Mesenchymal stem cell (in vitro differentiated cells and primary cell): ENCODE data around the gene HTR3B.

Source experiments
- DNase-seq: peaks from one replicate; pipeline ENCODE4 v3.0.0-alpha.2; 2013
- H2AFZ ChIP-seq: one replicate; pipeline ENCODE4 v1.6.1; 2013; ENCODE audit warnings: low read depth, mild to moderate bottlenecking, control low read depth, inconsistent platforms, low read length, moderate library complexity
- H2AK5ac ChIP-seq: 2 replicates; pipeline ENCODE4 v1.6.1; 2013; ENCODE audit warnings: low read length, moderate library complexity, mild to moderate bottlenecking, inconsistent platforms; ENCODE audit not compliant: severe bottlenecking
- H2BK120ac ChIP-seq: one replicate; pipeline ENCODE4 v1.6.1; 2013; ENCODE audit warnings: low read depth, mild to moderate bottlenecking, inconsistent platforms, low read length, moderate library complexity
- H2BK12ac ChIP-seq, 2 experiments: one replicate each; pipeline ENCODE4 v1.6.1; 2013; ENCODE audit warnings: inconsistent platforms in 2 of 2, low read length in 2 of 2, mild to moderate bottlenecking in 2 of 2, moderate library complexity in 2 of 2, control low read depth in 1 of 2
- H2BK15ac ChIP-seq: one replicate; pipeline ENCODE4 v1.6.1; 2013; ENCODE audit warnings: mild to moderate bottlenecking, low read depth, inconsistent platforms; ENCODE audit not compliant: poor library complexity, severe bottlenecking
- H2BK5ac ChIP-seq: 2 replicates; pipeline ENCODE4 v1.6.1; 2013; ENCODE audit warnings: low read depth, mild to moderate bottlenecking, low read length, control low read depth, inconsistent platforms; ENCODE audit not compliant: poor library complexity, severe bottlenecking
- H3K14ac ChIP-seq, 2 experiments: one replicate each; pipeline ENCODE4 v1.6.1; 2013; ENCODE audit warnings: inconsistent platforms in 2 of 2, low read length in 2 of 2, control low read depth in 1 of 2, mild to moderate bottlenecking in 1 of 2, moderate library complexity in 1 of 2
- H3K18ac ChIP-seq, 2 experiments: one replicate each; pipeline ENCODE4 v1.6.1; 2013; ENCODE audit warnings: inconsistent platforms in 2 of 2, low read length in 2 of 2, control low read depth in 1 of 2, low read depth in 1 of 2, mild to moderate bottlenecking in 1 of 2
- H3K23ac ChIP-seq, 2 experiments: one replicate each; pipeline ENCODE4 v1.6.1; 2013; ENCODE audit warnings: inconsistent platforms in 2 of 2, low read length in 2 of 2, mild to moderate bottlenecking in 2 of 2, moderate library complexity in 2 of 2, control low read depth in 1 of 2
- H3K27ac ChIP-seq: 2 replicates; pipeline ENCODE4 v1.5.1; 2013; ENCODE audit warnings: mild to moderate bottlenecking, moderate library complexity, low read length, control low read depth, inconsistent platforms; ENCODE audit not compliant: poor library complexity, severe bottlenecking
- H3K27me3 ChIP-seq, 2 experiments: 2 replicates each; pipeline versions ENCODE4 v1.6.1 to v1.7.0; 2013; ENCODE audit warnings: low read length in 2 of 2, mild to moderate bottlenecking in 2 of 2, moderate library complexity in 2 of 2, control low read depth in 1 of 2, inconsistent platforms in 1 of 2; ENCODE audit not compliant: control insufficient read depth in 1 of 2, insufficient read depth in 1 of 2
- H3K36me3 ChIP-seq, 2 experiments: 2 replicates each; pipeline versions ENCODE4 v1.6.1 to v1.7.0; 2013; ENCODE audit warnings: low read length in 2 of 2, control low read depth in 1 of 2, inconsistent platforms in 1 of 2, low read depth in 1 of 2, mild to moderate bottlenecking in 1 of 2; ENCODE audit not compliant: insufficient read depth in 2 of 2, control insufficient read depth in 1 of 2
- H3K4ac ChIP-seq, 2 experiments: one replicate each; pipeline ENCODE4 v1.6.1; 2013; ENCODE audit warnings: inconsistent platforms in 2 of 2, low read length in 2 of 2, mild to moderate bottlenecking in 2 of 2, moderate library complexity in 2 of 2, control low read depth in 1 of 2, low read depth in 1 of 2
- H3K4me1 ChIP-seq: 2 replicates; pipeline ENCODE4 v1.6.1; 2013; ENCODE audit warnings: low read depth, low read length, control low read depth; ENCODE audit not compliant: control insufficient read depth, insufficient read depth
- H3K4me2 ChIP-seq: 2 replicates; pipeline ENCODE4 v1.6.1; 2013; ENCODE audit warnings: low read length, mild to moderate bottlenecking, inconsistent platforms; ENCODE audit not compliant: poor library complexity, severe bottlenecking
- H3K4me3 ChIP-seq, 2 experiments: 2 replicates each; pipeline versions ENCODE4 v1.5.1 to v1.7.0; 2013; ENCODE audit warnings: low read length in 2 of 2, mild to moderate bottlenecking in 2 of 2, control low read depth in 1 of 2, low read depth in 1 of 2; ENCODE audit not compliant: insufficient read depth in 1 of 2
- H3K79me1 ChIP-seq: replicated peaks from 2 replicates; pipeline ENCODE4 v1.6.1; 2013; ENCODE audit warnings: mild to moderate bottlenecking, control low read depth, low read length, inconsistent platforms; ENCODE audit not compliant: poor library complexity, severe bottlenecking
- H3K9ac ChIP-seq: 2 replicates; pipeline ENCODE4 v1.7.0; 2013; ENCODE audit warnings: mild to moderate bottlenecking, low read length, moderate library complexity
- H3K9me3 ChIP-seq: 2 replicates; pipeline ENCODE4 v1.7.0; 2013; ENCODE audit warnings: mild to moderate bottlenecking, low read length; ENCODE audit not compliant: control insufficient read depth
- H4K8ac ChIP-seq: one replicate; pipeline ENCODE4 v1.6.1; 2013; ENCODE audit warnings: inconsistent platforms, mild to moderate bottlenecking, low read length, moderate library complexity
- H4K91ac ChIP-seq: one replicate; pipeline ENCODE4 v1.6.1; 2013; ENCODE audit warnings: mild to moderate bottlenecking, low read length, inconsistent platforms
- WGBS: methylation state at CpG from one replicate; pipeline ENCODE4 v1.1.7; 2013; ENCODE audit warnings: mixed read lengths; 5-methylcytosine and 5-hydroxymethylcytosine counted together

The HTR3B gene

GRCh38 chr11:113949891-113950290 lies 45.3 kb downstream of the HTR3B start:
- Histone ChIP-seq H2AFZ (no peak overlapping the region), H4K8ac (no peak overlapping the region), H3K27me3 (peaks cover 15 to 44% of the 10 kb centered on the region in 2 experiments), H2BK15ac (no peak overlapping the region), H3K36me3 (no peaks in the 10 kb centered on the region), H3K23ac (no peak overlapping the region), H3K79me1 (no peaks in the 10 kb centered on the region), H3K27ac (no peak overlapping the region), H3K9me3 (no peaks in the 10 kb centered on the region), H3K14ac (no peak overlapping the region), H2AK5ac (no peak overlapping the region), H3K4me1 (no peaks in the 10 kb centered on the region), H3K18ac (no peak overlapping the region), H3K9ac (no peak overlapping the region), H3K4me3 (no peak overlapping the region), H3K4me2 (no peak overlapping the region), H2BK12ac (no peak overlapping the region), H3K4ac (no peak overlapping the region), H2BK5ac (no peak overlapping the region), H2BK120ac (no peak overlapping the region), H4K91ac (no peak overlapping the region)
- whole genome bisulfite sequencing = 73% methylated on average over 4 of the region's 4 CpGs
- no peak for DNase-seq

GRCh38 chr11:113951537-113951936 lies 46.9 kb downstream of the HTR3B start:
- Histone ChIP-seq H3K9ac (no peak overlapping the region), H3K4me2 (no peak overlapping the region), H3K79me1 (no peaks in the 10 kb centered on the region), H2BK120ac (no peak overlapping the region), H2BK15ac (no peak overlapping the region), H4K8ac (no peak overlapping the region), H3K36me3 (no peaks in the 10 kb centered on the region), H3K23ac (no peak overlapping the region), H4K91ac (no peak overlapping the region), H3K4ac (no peak overlapping the region), H2AFZ (no peak overlapping the region), H3K27ac (no peak overlapping the region), H3K4me3 (no peak overlapping the region), H2BK5ac (no peak overlapping the region), H3K27me3 (peaks cover 15 to 40% of the 10 kb centered on the region in 2 experiments), H3K4me1 (no peaks in the 10 kb centered on the region), H3K18ac (no peak overlapping the region), H3K14ac (no peak overlapping the region), H2AK5ac (no peak overlapping the region), H2BK12ac (no peak overlapping the region), H3K9me3 (no peaks in the 10 kb centered on the region)
- no peak for DNase-seq
- WGBS = 73% methylated on average over 4 of the region's 5 CpGs

DNA sequence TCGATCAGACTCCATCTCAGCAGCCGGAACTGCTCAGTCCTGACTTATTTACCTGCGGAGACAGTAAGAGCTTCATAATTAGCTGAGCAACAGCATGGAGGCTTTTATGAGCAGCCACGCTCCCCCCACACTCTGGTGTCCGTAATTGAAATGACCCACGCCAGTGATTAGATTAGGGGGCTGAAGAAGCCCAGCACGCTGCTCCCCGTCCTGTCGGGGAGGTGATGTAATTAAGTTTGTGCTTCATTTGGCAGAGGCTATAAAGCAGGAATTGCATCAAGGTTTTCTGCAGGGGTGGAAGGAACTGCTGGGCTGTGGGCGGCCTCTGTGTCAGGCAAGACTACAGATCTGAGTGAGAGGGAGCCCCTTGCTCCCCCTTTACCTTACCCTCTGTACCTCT lies 47.5 kb downstream of the HTR3B start:
- H3K36me3 ChIP-seq = no peaks in the 10 kb centered on the region
- no peak overlapping the region for H4K8ac ChIP-seq
- H2BK15ac ChIP-seq = no peak overlapping the region
- no peak overlapping the region for H3K4me2 ChIP-seq
- H3K4ac ChIP-seq = no peak overlapping the region
- no peak overlapping the region for H3K14ac ChIP-seq
- H3K4me3 ChIP-seq = no peak overlapping the region
- no peak overlapping the region for H3K23ac ChIP-seq
- no peak overlapping the region for H2AK5ac ChIP-seq
- peaks cover 16 to 42% of the 10 kb centered on the region in 2 experiments for H3K27me3 ChIP-seq
- H2BK5ac ChIP-seq = no peak overlapping the region
- H2BK120ac ChIP-seq = no peak overlapping the region
- H3K9me3 ChIP-seq = no peaks in the 10 kb centered on the region
- no peaks in the 10 kb centered on the region for H3K4me1 ChIP-seq
- H3K27ac ChIP-seq = no peak overlapping the region
- H2BK12ac ChIP-seq = no peak overlapping the region
- no peak for DNase-seq
- no peak overlapping the region for H4K91ac ChIP-seq
- WGBS = 74% methylated on average over 6 of the region's 10 CpGs
- H2AFZ ChIP-seq = no peak overlapping the region
- H3K79me1 ChIP-seq = no peaks in the 10 kb centered on the region
- no peak overlapping the region for H3K9ac ChIP-seq
- H3K18ac ChIP-seq = no peak overlapping the region

DNA sequence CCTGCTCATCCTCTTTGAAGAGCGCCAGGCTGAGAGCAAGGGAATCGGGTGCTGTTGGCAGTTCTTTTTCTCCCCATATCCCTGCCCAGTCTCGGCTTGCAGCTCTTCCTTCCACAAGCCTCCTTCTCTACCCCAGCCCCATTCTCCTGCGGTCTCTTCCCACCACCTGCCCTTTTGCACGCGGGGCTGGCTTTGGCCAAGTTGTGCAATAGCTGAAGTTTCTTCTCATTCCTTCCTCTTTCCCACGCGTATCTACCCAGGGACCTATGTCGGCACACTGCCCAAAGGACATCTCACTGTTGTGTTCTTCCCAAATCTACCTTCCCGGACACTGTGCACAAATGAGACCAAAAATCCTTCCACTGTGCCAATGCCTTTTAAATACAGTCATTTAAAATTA lies 48.0 kb downstream of the HTR3B start:
- Histone ChIP-seq H3K4ac (no peak overlapping the region), H2BK120ac (no peak overlapping the region), H3K4me3 (no peak overlapping the region), H3K23ac (no peak overlapping the region), H2AK5ac (no peak overlapping the region), H3K27me3 (peaks cover 21 to 47% of the 10 kb centered on the region in 2 experiments), H3K9ac (no peak overlapping the region), H2BK5ac (no peak overlapping the region), H4K91ac (no peak overlapping the region), H2BK15ac (no peak overlapping the region), H3K4me1 (no peaks in the 10 kb centered on the region), H3K18ac (no peak overlapping the region), H3K27ac (no peak overlapping the region), H3K4me2 (no peak overlapping the region), H2BK12ac (no peak overlapping the region), H4K8ac (no peak overlapping the region), H3K9me3 (no peaks in the 10 kb centered on the region), H3K79me1 (no peaks in the 10 kb centered on the region), H3K14ac (no peak overlapping the region), H2AFZ (no peak overlapping the region), H3K36me3 (no peaks in the 10 kb centered on the region)
- WGBS = 85% methylated on average over 10 of the region's 10 CpGs
- no peak for DNase-seq
